ENCODE measurements around the gene TBC1D22A. TPM values are rescaled to one million over a fixed set of nuclear protein-coding genes. Genes with fewer than 3 reads are reported as not detected.

TBC1D22A gene
- total RNA-seq, 1 experiment from 2014 or later = 18.2 TPM

DNA sequence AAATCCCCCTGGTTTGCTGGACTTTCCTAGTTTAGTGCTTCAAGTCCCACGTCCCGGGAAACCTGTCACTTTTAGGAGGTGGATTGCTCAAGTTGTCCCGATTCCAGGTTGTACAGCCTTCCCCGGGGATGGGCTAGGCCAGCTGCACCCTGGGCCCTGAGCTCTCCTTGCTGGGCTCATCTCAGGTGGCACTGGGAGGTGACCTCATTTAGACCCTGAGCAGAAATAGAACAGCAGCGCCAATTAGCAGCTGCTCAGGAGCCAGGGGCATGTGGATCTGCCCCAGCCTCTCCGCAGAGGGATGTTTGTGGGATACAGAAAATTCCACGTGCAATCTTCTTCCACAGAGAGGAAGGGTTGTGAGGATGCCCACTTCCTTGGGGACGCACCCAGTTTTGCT, 14.8 kb upstream of the TBC1D22A start:
- Histone ChIP-seq H3K27me3 (no peaks in the 10 kb centered on the region), H3K4me3 (no peak overlapping the region), H3K36me3 (no peaks in the 10 kb centered on the region), H3K9me3 (no peaks in the 10 kb centered on the region)
- no peak for DNase-seq

DNA sequence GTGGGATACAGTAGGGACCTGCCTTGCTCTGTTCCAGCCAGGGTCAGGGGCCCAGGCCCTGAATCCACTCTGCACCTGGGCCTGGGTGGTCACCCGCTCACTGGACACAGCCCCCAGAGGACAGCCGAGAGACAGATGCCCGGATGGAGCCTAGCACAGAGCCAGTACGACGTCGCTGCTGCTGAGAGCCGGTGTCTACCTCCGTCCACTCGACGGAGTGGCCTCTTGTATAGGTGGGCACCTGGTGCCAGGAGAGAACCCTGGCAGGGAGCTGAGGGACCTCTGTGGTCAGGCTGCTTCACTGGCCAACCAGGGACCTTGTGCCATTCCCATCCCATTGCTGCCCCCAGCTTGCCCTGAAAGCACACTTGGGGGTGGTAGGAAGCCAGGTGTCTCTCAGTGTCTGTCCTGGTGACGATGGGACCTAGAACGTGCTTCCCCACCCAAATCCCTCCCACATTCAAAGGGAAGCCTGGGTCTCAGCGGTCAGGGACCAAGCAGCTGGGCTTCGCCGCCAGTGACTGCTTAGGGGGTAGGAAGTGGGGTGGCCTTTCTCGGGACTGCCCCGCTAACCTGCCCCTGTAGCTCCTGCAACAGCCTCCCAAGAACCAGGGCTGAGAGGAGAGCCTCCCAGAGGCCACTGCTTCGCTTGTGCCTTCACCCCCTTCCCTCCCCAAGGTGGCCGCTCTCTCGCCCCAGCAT, 14.1 kb upstream of the TBC1D22A start:
- no peak for DNase-seq
- H3K27me3 ChIP-seq = no peaks in the 10 kb centered on the region
- H3K4me3 ChIP-seq = no peak overlapping the region
- no peaks in the 10 kb centered on the region for H3K36me3 ChIP-seq
- no peaks in the 10 kb centered on the region for H3K9me3 ChIP-seq

DNA sequence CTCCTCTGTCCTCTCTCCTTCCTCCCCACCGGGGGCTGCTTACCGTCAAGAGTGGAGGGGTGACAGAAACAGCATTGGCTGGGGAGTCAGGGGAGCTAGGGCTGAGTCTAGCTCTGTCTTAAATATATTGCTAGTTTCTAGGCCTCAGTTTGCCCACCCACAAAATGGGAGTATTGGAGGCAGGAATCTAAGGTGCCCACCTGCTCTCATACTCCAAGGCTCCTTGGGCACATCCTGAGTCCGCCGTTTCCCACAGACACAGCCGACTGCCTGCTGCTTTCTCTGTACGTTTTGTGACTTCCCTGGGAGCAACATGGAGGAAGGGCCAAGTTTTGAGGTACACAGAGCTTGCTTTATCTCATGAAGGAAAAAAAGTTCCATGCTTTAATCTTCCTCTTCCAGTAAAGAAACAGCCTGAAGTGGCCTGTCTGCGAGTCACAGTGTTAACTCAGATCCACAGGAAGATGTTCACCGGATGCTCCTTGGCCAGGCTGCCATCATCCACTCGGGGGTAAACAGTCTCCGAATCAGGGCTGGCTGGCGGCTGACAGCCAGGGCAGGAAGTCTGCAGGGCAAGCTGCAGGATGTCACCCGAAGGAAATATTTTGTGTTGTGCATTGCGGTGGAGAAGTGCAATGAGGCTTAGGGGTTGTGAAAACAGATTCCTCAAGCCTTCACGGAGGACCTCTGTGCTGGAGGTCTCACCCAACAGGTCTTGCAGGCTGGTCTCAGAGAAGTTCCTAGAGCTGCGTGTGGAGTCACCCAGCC, 13.4 kb upstream of the TBC1D22A start:
- no peaks in the 10 kb centered on the region for H3K36me3 ChIP-seq
- peak; percentile 61 for DNase-seq
- no peak overlapping the region for H3K4me3 ChIP-seq
- no peaks in the 10 kb centered on the region for H3K9me3 ChIP-seq
- H3K27me3 ChIP-seq = no peaks in the 10 kb centered on the region

DNA sequence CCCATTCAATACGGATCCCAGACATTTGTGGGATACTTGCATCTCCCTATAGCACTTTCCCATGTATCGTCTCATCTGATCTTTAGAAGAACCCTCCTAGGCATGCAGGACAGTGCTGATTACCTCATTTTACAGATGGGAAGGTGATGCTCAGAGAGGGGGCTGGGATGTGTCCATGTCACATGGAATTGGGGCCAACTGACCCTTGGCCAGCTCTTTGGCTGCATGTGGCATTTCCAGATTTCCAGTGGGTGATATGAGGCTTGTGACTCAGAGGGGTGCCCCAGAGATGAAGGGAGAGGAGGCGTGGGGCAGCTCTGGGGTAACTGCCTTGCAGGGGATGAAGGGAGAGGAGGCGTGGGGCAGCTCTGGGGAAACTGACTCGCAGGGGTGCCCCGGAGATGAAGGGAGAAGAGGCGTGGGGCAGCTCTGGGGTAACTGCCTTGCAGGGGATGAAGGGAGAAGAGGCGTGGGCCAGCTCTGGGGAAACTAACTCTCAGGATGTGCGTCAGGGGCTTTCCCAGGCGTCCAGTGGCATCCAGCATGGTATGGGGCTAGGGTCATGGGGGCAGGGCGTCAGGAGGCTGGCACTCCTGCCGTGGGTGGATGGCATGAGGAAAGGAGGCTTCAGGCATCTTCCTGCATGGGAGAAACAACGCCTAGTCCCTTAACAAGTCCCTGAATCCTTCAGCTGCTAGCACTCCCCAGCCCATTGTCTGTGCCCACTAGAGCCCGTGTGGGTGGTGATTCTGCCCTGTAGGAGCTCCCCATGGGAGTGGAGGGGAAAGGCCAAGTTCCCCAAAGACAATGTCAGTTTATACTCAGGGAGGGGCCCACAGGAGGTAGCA, 12.5 kb upstream of the TBC1D22A start:
- Histone ChIP-seq H3K9me3 (no peaks in the 10 kb centered on the region), H3K27me3 (no peaks in the 10 kb centered on the region), H3K36me3 (no peaks in the 10 kb centered on the region), H3K4me3 (no peak overlapping the region)
- DNase-seq = no peak

DNA sequence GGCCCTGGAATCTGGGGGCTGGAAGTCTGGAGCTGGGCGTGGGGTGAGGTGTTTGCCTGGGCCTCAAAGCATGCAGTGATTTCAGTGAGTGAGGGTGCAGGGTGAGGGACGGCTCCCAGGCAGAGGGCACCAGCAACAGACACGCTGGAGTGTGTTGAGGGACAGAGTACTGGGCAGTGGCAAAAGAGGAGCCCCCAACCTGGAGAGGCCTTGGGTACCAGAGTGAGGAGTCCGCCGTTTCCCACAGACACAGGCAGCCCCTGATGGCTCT, 12.0 kb upstream of the TBC1D22A start:
- Histone ChIP-seq H3K9me3 (no peaks in the 10 kb centered on the region), H3K4me3 (no peak overlapping the region), H3K27me3 (no peaks in the 10 kb centered on the region), H3K36me3 (no peaks in the 10 kb centered on the region)
- DNase-seq = no peak

DNA sequence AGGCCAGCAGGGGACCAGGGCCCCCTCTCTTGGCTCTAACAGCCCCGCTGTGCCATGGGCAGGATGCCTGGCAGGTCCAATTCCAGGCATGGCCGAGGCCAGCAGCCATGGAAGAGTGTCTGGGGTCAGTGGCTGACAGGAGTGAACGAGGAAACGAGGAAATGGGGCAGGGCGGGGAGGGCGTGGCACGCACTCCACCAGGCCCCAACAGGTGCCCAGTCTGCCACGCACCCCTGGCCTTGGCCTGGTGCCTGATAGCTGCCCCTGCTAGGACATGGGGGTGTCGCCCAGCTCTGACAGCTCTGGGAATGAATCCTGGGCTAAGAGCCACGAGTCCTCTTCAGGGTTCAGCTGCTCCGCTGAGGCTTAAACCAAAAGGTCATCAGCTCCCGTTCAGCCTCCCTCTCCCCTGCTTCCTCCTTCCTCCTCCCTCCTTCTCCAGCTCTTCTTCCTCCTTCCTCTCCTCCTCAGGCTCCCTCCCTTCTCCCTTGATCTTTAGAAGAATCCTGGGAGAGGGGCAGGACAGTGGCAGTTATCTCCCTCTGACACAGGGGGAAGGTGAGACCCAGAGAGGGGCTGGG, 11.5 kb upstream of the TBC1D22A start:
- no peaks in the 10 kb centered on the region for H3K27me3 ChIP-seq
- no peak overlapping the region for H3K4me3 ChIP-seq
- peaks cover under 1% of the 10 kb centered on the region; the same call in 1 of the 2 replicates for H3K9me3 ChIP-seq
- DNase-seq = no peak
- no peaks in the 10 kb centered on the region for H3K36me3 ChIP-seq

DNA sequence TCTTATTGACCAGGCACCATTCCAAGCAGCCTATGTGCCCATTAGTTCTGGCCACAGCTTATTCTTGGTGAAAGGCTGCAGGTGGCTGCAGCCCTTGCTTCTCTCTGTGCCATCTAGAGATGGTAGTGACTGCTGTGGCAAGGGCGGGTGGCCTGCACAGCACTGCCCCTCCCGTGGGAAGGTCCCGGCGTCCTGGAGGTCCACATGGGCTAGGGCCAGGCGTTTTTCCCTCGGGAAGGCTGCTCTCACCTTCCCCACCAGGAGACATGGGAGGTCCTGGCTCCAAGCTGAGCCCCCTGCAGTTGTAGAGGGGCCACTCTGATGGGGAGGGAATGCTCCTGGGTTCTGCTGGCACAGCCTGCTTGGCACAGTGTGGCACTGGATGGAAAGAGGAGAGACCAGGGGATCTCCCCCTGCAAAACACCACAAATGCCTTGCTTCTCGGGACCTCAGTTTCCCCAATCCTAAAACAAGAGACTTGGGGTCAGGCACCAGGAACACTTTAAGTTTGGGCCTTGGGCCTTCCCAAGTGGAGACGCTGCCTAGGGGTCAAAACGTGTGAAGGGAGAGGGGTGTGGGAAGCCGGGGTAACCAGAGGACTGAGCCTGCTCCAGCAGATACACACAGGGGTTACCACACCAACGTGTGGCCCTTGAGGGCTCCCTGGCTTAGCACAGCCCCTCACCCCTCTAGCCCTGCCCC, 10.0 kb upstream of the TBC1D22A start:
- H3K4me3 ChIP-seq = no peak overlapping the region
- peaks cover 3% of the 10 kb centered on the region; the same call in 1 of the 2 replicates for H3K36me3 ChIP-seq
- peaks cover 6% of the 10 kb centered on the region; the same call in 1 of the 2 replicates for H3K9me3 ChIP-seq
- DNase-seq = no peak
- H3K27me3 ChIP-seq = no peaks in the 10 kb centered on the region

DNA sequence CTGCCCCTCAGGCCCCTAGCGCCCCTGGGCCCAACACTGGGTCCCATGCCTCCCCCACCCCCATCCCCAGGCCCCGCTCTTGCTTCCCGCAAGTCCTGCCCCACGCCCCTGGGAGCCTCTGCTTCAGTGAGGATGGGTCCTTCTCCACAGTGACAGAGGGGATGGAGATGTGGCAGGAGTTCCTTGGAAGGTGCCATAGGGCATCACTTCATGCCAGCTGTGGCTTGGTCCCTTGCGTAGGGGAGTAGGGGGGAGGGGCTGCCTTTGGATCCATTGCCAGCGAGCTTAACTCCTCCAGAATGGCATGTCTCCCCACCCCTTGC, 9.5 kb upstream of the TBC1D22A start:
- H3K36me3 ChIP-seq = peaks cover 3% of the 10 kb centered on the region; the same call in 1 of the 2 replicates
- H3K4me3 ChIP-seq = no peak overlapping the region
- peaks cover 6% of the 10 kb centered on the region; the same call in 1 of the 2 replicates for H3K9me3 ChIP-seq
- H3K27me3 ChIP-seq = no peaks in the 10 kb centered on the region
- DNase-seq = no peak

DNA sequence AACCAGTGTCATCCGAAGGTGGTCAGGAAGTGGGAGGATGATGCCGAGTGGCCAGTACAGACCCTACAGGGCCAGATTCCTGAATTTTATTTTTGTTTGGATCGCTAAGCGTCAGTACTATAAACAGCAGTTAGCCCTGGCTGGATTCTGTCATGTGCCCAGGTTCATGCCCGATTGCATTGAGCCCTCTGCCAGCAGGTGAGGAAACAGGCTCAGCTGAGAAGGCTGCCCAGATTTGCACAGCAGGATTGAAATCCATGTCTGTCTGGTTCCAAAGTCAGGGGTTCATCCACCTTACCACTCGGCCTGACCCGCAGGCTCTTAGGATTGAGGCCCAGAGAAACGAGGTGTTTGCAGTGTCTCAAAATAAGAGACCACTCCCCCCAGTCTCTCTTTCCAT, 9.1 kb upstream of the TBC1D22A start:
- Histone ChIP-seq H3K36me3 (peaks cover 3% of the 10 kb centered on the region; the same call in 1 of the 2 replicates), H3K9me3 (peaks cover 6% of the 10 kb centered on the region; the same call in 1 of the 2 replicates), H3K27me3 (no peaks in the 10 kb centered on the region), H3K4me3 (no peak overlapping the region)
- no peak for DNase-seq

DNA sequence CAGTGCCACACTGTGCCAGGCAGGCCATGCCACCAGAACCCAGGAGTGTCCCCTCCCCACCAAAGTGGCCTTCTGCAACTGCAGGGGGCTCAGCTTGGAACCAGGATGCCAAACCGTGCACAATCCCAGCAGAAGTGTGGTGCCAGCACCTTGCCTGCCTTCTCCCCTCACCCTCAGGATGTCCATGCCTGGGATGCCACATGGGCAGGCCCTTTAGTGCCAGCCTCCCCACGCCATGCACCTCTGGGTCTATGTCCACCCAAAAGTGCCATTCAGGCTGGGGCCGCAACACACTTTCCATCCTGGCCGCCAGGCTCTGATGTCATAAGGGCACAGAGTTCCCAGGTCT, 8.7 kb upstream of the TBC1D22A start:
- no peak overlapping the region for H3K4me3 ChIP-seq
- no peak for DNase-seq
- peaks cover 3% of the 10 kb centered on the region; the same call in 1 of the 2 replicates for H3K36me3 ChIP-seq

DNA sequence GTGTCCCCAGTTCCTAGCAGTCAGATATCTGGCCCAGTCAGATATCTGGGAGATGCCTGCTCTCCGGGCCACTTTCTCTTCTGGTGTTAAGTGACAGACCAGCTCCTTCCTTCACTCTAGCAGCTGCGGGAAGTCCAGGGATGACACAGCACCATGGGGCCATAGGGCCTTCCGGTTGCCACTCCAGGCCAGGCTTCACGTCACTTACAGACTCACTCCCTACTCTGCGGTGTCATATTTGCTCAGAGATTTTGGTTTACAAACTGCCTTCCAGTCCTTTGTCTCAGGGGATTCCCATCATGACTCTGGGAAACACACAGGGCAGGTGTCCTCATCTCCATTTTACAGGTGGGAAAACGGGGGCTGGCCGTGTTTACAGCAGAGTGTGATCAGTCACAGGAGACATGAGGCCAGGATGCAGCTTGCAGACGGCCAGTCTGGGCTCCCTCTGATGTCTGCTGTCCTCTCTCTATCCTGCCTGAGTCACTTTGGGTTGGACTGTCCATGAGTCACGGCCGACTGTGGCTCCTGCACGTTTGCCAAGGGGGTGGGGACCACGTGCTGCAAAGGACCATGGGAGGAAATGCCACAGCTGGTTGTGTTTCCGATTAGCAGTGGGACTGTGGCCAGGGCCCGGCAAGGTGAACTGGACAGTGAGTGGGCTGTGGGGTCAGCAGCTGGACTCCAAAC, 8.2 kb upstream of the TBC1D22A start:
- H3K9me3 ChIP-seq = peaks cover 6% of the 10 kb centered on the region; the same call in 1 of the 2 replicates
- H3K27me3 ChIP-seq = no peaks in the 10 kb centered on the region
- peak; percentile 96 for DNase-seq
- H3K4me3 ChIP-seq = no peak overlapping the region
- H3K36me3 ChIP-seq = peaks cover 3% of the 10 kb centered on the region; the same call in 1 of the 2 replicates

More for the DNA sequence above, 8.7 kb upstream of the TBC1D22A start:
- H3K9me3 ChIP-seq = peaks cover 6% of the 10 kb centered on the region; the same call in 1 of the 2 replicates
- no peaks in the 10 kb centered on the region for H3K27me3 ChIP-seq

DNA sequence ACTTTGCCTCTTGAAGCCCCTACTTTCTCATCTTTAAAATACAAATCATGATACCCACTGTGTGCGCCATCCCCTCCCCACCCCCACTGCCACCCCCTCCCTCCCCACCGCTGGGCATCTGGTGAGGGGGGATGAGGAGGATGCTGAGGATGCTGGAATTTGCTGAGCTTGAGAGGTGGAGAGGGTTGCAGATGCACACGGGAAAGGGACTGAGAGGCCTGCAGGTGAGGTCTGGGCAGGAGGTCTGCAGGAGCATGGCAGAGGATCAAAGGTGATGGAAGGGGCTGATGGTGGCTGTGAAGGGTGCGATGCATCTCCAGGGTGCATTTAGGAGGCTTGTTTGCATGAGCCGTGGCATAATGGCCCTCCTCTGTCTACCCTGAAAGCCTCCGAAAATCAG, 7.6 kb upstream of the TBC1D22A start:
- H3K27me3 ChIP-seq = no peaks in the 10 kb centered on the region
- H3K9me3 ChIP-seq = peaks cover 6% of the 10 kb centered on the region; the same call in 1 of the 2 replicates
- H3K36me3 ChIP-seq = peaks cover 3% of the 10 kb centered on the region; the same call in 1 of the 2 replicates
- DNase-seq = no peak
- H3K4me3 ChIP-seq = no peak overlapping the region

DNA sequence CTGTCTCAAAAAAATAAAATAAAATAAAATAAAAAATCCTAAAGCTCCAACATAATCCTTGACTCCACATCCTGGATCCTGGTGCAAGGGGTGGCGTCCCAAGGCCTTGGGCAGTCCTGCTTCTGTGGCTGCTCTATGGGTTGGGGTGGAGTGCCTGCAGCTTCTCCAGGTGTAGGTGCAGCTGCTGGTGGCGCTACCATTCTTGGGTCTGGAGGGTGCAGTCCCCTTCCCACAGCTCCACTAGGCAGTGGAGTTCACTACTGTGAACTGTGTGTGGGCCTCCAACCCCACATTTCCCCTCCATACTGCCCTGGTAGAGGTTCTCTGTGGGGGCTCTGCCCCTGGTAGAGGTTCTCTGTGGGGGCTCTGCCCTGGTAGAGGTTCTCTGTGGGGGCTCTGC, 6.9 kb upstream of the TBC1D22A start:
- no peak for DNase-seq
- Histone ChIP-seq H3K27me3 (no peaks in the 10 kb centered on the region), H3K9me3 (peaks cover 6% of the 10 kb centered on the region; the same call in 1 of the 2 replicates), H3K36me3 (peaks cover 9% of the 10 kb centered on the region), H3K4me3 (no peak overlapping the region)

DNA sequence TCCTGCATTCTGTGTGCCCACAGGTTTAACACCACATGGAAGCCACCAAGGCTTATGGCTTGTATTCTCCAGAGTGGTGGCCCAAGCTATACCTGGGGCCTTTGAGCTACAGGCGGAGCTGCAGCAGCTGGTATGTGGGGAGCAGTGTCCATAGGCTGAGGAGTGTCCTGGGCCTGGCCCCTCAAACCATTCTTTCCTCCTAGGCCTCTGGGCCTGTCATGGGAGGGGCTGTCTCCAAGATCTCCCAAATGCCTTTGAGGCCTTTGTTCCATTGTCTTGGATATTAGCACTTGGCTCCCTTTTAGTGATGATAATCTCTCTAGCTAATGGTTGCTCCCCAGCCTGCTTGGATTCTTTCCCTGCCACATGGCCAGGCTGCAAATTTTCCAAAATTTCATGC, 6.4 kb upstream of the TBC1D22A start:
- DNase-seq = no peak

DNA sequence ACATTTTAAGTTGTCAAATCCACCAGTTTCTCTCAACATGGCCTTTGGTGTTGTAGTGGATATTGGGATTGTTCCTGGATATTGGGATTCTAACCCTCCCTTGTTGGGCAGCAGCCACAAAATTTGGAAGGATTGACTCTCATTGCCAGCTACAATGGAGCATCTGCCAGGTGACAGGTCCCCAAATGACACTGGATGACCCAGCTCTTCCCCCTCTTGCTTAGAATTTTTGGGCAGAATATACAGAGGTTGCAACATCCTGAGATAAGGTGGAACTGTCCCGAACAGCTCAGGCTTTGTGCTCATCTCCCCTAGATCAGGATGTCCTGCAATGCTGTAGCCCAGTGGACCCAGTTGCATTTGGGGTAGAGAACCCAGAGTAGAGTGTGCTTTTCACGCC, 5.3 kb upstream of the TBC1D22A start:
- Histone ChIP-seq H3K36me3 (peaks cover 15% of the 10 kb centered on the region), H3K4me3 (no peak overlapping the region), H3K9me3 (peaks cover 6% of the 10 kb centered on the region; the same call in 1 of the 2 replicates), H3K27me3 (no peaks in the 10 kb centered on the region)
- no peak for DNase-seq

More for the DNA sequence above, 6.4 kb upstream of the TBC1D22A start:
- H3K27me3 ChIP-seq = no peaks in the 10 kb centered on the region
- peaks cover 6% of the 10 kb centered on the region; the same call in 1 of the 2 replicates for H3K9me3 ChIP-seq
- H3K4me3 ChIP-seq = no peak overlapping the region
- peaks cover 14% of the 10 kb centered on the region for H3K36me3 ChIP-seq

DNA sequence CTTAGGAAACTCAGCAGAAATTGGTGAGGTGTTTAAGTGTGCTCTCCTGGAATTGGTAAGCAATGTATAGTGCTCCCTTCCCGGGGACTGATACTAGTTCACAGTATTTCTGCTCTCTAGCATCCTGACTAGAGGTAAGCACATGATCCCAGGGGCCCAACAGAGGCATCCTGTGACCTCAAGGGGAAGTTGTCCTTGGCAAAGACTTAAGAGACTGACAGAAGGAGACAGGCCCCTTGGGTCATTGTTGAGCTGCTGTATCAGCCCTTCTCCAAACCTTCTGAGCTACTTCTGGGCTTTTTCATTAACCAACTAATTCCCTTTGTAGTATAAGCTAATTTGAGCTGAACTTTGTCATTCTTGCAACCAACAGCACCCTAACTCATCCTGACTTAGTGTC, 4.3 kb upstream of the TBC1D22A start:
- peaks cover 15% of the 10 kb centered on the region for H3K36me3 ChIP-seq
- no peak overlapping the region for H3K4me3 ChIP-seq
- no peaks in the 10 kb centered on the region for H3K27me3 ChIP-seq
- no peak for DNase-seq
- H3K9me3 ChIP-seq = peaks cover 6% of the 10 kb centered on the region; the same call in 1 of the 2 replicates

Measured in MG63 (cell line).